ENCODE measurements around the gene ATXN7L1.

DNA sequence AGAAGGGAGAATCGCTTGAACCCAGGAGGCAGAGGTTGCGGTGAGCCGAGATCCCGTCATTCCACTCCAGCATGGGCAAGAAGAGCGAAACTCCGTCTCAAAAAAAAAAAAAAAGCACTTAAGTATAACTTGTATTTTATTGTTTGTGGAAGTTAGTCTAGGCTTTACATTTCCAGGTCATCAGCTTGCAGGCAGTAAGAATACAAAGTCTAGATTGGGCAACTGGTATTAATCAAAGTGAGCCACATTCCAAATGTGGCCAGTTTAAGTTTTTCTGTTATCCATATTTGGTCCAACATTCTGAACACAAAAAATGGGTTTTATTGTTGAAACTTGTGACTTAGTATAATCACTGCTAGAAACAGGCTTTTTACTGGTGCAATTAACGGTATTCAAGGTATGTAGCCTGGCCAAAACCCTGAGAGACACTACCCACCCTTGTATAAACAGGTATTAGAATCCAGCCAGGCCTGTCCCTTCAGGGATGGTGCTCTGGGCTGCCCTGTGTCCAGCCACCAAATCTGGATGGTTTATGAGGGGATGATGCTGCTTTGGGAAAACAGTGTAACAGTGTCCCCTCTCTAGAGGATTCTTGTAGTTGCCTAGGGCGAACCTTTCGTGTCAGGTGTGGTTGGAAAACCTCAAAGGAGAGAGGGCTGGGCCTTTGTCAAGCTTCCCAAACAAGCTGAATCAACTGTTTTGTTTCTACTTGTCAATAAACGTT lies 173.0 kb downstream of the ATXN7L1 start:
- TF ChIP-seq CTCF (IDR thresholded peaks at IDR 0.05) (no peak), POLR2A (IDR thresholded peaks at IDR 0.05) (no peak)

All from esophagus squamous epithelium (tissue), 4 donors.